Midbrain (tissue), 1 donor: Measurements from ENCODE around the gene NAA35.

Experiments
- DNase-seq: peaks from one replicate; lab custom pipeline; 2025; lab: John Stamatoyannopoulos, UW

Gene NAA35

GRCh38 chr9:86062845-86063693, 122.1 kb downstream of the NAA35 start:
- no peak for DNase-seq

GRCh38 chr9:86064220-86064619, 123.3 kb downstream of the NAA35 start:
- DNase-seq, result no peak

GRCh38 chr9:86069206-86069869, 128.4 kb downstream of the NAA35 start:
- DNase-seq, result no peak
